NCI-H1417 treated with DMSO at 0.1 percent for 48 hours (cell line): ENCODE data around the gene C9orf85.
"Not testable (repeated sequence)": the region's sequence is repeated elsewhere in the genome, so short reads cannot be mapped to it uniquely, and the experiment has no call there.

ENCODE experiments used
- DNase-seq: peaks from one replicate; lab custom pipeline; 2025; lab: John Stamatoyannopoulos, UW

C9orf85 gene

DNA sequence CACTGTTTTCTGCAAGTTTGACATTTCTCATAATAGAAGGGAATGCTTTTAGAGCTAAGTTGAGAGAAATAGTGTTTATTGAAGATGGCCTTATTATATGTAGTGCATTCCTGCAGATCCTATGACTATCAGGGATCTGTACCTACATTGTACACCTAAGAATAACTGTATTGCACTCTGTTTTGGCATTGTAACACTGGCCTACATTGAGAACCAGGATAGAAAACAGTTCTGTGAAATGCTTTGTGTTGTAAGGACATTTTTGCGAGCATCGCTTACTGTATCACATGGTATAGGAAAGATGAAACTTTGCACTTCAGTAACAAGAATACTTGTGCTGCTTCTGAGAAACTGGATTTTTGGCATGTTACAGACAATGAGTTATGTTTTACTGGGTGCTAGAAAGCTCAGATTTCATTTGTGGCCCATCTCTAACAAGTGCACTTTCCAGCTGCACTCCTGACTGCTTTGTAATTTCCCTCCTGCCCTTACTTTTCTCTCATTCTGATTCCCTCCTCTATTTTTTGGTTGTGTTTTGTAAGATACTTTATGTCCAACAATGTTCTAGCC lies 30.6 kb downstream of the C9orf85 start:
- DNase-seq: no peak

DNA sequence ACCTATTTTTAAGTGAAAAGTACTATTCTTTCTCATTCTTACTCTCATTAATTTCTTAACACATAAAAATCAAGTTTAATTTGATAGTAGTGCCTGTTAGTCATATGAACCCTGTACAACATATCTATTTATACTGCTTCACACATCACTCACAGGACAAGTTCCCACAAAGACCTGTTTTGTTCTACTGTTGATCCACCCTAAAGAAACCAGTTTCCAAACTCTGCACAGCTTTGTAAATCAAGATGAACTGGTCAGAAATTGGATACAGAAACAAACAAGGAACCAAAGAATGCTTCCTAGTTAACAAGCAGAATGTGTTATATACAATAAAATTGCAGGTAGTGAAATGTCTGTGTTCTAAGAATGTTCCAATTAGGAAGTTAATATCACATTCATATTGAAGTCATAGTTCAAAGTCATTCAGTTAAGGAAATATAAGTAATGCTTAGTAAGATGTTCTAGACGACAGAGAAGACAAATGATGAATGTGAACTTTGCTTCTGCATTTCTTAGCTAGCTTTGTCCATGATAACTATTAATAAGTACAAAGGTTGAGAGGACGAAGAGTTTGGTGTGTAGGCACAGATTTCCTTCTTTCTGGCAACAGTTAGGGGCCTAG lies 33.4 kb downstream of the C9orf85 start:
- DNase-seq: no peak

DNA sequence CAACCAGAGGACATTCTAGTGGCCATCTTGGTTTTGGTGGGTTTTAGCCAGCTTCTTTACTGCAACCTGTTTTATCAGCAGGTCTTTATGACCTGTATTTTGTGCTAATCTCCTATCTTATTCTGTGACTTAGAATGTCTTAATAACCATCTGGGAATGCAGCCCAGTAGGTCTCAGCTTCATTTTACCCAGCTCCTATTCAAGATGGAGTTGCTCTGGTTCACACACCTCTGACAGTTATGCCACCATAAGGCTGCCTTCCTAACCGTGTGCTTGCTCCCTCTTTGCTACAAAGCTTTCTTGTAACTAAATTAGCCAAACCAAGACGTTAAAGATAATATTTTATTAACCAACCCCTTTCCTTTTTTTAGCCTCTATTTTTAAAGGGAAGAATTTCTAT lies 43.2 kb downstream of the C9orf85 start:
- not testable (repeated sequence) for DNase-seq

DNA sequence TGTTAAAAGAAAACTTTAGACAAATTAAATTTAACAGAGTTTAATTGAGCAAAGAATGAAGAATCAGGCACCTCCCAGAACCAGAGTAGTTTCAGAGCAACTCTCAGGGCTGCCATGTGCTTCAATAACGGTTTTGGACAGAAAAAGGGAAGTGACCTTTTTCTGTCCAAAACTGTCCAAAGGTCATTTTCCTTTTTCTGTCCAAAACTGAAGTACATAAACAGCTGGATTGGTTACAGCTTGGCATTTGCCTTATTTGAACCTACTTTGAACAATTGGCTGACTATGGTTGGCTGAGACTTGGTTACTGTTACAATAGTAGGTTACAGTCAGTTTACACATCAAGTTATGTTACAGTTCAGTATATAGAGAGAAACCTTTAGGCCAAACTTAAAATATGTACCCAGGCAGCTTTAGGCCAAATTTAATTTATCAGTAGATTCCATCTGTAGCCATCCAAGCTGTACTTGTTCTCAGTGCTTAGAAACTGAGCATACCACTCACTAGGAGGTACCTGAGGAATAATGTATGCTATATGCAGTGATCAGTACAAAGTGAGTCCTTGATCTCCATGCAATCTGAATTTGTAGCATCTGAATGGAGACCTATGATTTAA lies 44.0 kb downstream of the C9orf85 start:
- no peak for DNase-seq

DNA sequence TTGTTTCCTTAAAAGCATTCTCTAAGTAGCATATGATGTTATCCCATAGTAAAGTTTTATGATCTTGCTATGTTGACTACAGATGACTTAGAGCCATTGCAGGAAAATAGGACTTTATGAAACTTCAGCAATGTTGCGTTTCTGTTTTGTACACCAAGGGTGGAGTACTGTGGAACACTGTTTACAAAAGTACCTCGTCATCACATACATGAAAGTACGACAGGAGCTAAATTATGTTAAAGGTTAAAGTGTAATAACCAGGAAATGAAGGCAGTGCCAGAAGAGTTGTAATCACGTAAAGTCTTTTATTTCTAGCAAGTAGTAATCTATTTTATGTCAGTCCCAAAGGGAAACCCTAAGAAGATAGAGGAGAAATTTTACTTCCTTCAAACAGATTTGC lies 50.9 kb downstream of the C9orf85 start:
- no peak for DNase-seq

DNA sequence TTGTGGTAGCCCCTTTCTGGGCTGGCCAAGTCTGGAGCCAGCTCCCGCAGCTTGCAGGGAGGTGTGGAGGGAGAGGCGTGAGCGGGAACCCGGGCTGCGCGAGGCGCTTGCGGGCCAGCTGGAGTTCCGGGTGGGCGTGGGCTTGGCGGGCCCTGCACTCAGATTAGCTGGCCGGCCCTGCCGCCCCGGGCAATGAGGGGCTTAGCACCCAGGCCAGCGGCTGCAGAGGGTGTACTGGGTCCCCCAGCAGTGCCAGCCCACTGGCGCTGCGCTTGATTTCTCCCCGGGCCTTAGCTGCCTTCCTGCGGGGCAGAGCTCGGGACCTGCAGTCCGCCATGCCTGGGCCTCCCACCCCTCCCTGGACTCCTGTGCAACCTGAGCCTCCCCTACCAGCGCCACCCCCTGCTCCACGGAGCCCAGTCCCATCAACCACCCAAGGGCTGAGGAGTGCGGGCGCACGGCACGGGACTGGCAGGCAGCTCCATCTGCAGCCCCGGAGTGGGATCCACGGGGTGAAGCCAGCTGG lies 52.1 kb downstream of the C9orf85 start:
- not testable (repeated sequence) for DNase-seq

DNA sequence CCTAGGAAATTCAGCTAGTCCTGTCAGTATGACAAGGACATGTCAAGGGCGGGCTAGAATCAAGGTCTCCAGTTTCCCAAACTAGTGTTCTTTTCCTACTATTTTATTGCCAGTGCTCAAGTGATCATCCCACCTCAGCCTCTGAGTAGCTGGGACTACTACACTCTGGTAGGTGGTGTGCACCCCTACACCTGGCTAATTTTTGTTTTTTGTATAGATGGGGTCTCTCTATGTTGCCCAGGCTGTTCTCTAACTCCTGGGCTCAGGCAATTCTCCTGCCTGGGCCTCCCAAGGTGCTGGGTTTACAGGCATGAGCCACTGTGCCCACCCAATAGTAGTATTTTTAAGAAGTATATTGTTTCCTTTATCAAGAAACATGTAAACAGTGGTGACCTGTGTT lies 54.0 kb downstream of the C9orf85 start:
- no peak for DNase-seq

DNA sequence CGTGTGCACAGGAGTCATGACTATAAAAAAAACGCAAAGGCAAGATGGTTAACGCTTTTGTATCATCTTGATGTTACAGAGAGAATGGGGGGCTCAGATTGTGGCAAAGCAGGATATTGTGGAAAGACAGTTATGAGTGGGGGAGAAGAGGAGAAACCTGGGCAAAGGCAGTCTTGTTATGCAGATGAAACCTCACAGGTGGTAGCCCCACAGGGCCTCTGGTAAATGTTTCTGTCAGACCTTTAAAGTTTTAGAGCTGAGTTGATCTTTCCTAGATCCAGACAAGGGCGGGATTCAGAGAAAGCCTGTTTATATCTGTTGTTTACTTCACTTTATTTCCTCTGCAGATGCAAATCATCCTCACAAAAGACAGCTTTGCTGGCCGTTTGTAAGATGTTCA lies 55.2 kb downstream of the C9orf85 start:
- no peak for DNase-seq

DNA sequence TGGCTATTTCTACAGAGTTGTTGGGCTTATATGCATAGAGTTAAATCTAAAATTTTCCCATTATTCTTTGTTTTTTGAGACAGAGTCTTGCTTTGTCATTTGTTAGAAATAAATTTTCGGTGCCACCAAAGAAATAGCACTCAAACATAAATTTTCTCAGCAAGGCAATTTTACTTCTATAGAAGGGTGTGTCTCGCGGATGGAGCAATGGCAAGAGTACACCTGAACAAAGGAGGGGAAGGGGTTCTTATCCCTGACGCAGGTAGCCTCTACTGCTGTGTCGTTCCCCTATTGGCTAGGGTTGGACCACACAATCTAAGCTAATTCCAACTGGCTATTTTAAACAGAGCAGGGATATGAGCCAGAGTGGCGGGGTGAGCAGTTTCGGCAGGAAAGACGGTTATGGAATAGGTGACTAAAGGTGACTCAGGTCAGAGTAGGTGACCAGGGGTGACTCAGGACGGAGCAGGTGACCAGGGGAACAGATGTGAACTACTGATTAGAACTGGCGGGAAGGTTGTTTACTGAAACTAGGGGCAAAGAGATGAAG lies 57.2 kb downstream of the C9orf85 start:
- DNase-seq: no peak

DNA sequence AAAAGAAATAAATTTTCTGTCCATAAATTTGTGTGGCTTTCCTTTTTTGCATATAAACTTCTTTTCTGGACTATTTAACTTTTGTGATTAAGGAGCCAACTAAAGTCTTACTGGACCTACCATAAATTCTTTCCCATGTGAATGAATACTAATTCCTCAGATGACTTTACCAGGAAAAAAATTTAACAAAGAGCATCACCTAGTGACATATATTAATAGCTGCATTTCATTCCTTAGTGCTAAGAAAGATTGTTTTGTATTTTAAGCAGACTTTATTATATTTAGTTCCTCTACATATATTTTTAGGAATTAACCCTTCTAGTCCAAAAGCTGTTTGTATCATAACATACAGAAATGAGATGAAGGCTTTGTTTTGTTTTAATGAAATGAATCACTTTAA lies 64.4 kb downstream of the C9orf85 start:
- DNase-seq: no peak

DNA sequence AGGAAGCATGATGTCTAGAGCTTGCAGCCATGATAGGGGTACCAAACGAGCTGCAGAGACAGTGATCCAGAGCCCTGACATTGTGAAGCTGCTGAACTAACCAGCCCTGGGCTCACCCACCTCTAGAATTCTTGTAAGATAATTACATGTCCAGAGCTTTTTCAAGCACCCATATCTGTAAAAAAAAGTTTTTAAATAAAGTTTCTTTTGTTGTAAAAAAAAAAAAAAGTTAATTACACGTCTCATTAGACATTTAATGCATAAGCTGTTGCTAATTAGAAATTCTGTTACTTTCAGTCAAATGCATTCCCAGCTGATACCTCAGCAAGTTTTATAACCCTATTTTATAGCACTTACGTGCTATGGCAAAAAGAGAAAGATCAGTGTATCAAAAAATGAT lies 65.6 kb downstream of the C9orf85 start:
- no peak for DNase-seq

DNA sequence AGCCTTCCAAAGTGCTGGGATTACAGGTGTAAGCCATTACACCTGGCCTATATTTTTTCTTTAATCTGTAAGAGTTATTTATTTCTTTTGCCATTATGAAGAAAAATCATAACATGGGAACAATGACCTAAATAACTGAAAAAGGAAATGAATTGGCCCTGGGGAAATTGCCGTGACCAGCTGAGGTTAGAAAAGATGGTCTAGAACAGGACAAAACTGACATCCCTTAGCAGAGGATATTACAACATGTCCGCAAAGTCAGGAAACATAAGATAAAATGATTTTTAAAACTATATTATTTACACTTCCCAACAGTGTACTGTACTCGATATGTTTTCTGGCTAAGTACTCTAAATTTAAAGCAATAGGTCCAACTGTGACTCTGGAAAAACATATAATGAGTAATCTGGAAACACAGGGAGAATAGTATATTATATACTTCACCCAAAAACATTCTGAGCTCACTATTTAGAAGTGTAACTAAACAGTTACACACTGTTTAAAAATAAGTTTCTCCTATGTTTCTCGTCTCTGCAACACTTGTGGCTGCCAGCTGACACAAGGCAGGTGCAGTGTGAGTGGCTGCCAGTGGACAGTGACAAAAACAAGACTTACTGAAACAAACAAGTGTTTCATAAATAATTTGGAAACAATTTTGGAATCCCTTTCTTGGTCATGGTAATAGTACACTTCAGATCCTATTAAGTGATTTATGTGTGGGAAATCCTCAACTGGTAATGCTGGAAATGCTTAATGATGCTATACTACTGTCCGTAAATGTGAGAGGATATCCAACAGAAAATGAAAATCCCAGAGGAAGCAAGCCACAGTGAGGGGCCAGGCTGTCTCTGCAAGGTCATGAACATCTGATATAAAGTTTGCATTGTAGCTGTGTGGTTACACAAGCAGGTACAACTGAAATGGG lies 69.1 kb downstream of the C9orf85 start:
- no peak for DNase-seq

DNA sequence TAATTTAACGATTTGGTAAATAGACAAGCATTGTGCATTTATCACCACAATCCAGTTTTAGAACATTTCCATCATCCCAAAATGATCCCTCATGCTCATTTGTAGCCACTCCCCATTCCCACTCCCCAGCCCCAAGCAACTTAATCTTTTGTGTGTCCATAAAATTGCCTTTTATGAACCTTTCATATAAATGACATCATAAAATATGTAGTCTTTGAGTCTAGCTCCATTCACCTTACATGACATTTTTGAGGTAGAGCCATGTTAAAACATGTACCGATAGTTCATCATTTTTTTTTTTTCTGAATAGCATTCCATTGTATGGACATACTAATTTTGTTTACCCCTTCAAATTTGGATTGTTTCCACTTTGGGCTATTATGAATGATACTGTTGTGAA lies 70.5 kb downstream of the C9orf85 start:
- DNase-seq: no peak

DNA sequence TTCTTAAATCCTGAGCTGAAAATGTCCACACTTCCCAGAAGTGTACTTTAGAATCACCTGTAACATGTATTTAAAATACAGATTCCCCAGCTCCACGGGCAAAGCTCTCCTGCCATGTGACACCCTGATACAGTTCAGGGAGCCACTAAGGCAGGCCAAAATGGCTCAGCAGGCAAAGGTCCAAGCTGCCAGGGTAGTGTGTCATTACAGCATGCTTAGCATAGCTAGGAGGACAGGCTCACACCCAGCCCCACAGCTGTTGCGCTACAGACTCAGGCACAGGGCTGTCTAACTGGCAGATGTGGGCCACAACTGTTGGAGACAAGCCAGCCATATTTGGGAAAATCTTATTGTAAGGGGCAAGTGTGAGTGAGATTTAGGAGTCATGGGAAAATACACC lies 73.0 kb downstream of the C9orf85 start:
- no peak for DNase-seq

DNA sequence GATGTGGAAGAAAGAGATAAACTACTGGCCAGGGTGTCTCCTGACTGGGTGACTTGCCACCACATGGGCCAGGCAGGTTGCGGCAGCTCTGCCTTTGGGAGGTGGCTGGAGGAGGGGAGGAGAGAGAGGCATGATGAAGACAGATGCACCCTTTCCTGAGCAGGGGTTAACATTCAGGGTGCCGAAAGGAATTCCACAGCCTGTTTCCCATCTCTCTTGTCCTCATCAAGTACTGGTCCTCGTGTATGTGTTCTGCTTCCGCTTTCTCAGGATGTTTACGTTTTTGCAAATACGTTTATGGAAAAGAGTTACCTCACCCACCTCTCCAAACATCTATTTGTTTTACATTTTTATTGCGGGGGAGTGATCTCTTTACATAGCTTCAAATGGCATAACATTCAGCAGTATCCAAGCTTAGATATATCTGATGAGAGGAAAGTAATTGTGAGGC lies 73.4 kb downstream of the C9orf85 start:
- no peak for DNase-seq

DNA sequence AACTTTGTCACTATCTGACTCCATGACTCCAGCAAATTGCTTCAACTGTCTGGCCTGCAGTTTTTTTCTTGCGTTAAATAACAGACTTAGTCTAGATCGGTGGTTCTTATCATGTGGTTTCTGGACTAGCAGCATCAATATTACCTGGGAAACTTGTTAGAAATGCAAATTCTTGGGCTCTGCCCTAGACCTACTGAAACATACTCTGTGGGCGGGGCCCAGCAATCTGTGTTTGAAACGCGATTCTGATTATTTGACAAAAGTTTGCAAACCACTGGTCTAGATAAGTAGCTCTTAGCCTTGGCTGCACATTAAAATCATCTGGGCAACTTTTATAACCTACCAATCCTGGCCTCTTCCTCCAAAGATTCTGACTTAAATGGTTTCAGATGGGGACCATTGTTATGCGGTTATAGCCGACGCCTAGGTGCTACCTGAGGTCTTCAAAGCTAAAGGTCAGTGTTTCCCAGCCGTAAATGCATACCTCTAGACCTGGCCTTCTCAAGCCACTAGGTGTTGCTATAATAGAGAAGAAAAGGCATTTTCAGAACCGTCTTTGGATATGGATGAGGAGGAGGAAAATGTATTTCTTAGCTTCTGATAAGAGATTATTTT lies 74.0 kb downstream of the C9orf85 start:
- DNase-seq: no peak

DNA sequence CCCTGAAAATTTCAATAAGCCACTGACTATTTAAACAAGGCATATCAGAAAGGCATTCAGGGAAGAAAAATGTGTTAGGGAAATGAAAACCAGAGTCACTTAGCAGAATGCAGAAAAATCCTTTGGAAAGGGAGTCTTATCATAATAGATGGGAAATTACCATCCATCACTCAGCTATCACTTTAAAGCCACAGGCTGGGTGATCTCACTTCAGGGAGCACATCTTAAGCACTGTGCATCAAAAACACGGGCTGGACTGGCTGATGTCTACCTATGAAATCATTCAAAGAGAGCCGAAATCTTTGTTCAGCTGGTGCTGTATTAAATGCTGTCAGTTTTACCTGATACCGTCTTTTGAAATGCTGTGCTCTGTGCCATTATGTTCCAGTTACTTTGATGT lies 75.5 kb downstream of the C9orf85 start:
- no peak for DNase-seq

DNA sequence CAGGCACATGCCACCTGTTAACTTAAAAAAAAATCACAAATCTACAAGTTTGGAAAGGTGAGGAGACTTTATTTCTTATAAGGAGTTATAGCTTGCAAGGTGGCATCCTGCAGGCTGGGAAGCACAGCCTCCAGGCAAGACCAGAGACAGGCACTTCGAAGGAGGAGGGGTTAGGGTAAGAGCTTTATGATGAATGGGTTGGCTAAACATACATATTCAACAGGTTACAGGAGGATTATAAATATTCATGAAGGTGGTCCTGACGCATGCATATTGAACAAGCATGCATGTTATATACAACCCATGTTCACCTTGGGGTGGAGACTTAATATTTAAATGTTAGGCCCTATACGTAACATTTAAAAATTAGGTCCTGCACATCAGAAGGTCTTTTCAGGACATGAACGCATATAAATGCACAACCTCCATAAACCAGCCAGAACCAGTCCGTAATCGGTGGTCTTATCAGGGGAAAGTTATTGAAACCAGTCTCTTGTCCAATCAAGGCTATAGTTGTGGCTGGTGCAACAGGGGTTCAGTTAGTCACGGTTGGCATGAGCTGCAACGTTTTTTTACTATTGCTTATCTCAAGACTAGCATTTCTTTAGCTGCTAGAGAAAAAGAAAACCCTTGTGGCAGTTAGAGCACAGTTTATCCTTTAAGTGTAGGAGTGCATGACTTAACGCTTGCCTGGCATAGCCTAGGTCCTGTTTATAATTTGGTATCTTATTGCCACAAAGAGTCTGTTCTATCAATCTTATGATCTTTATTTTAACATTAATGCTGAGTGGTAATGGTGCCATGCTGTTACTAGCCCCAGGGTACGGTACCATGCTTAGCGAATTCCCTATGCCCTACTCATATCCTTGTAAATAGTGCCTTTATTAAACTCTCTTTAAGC lies 76.3 kb downstream of the C9orf85 start:
- DNase-seq: no peak

DNA sequence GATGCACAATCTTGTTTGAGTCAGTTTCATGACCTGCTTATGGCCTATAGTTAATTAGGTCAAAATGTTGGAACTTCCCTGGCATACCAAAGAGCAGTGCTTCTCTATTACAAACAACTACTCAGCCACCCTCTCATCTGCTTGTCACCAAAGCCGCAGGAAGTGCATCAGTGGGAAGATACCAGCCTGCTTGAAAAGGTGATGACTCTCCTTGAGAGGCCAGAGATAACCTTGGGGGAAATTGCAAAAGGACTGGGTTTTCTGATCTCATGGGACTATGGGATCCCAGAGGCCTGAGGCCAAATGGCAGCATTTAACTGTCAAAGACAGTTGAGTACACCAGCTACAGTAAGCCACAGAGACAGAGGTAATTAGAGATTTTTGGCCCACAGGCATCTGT lies 79.0 kb downstream of the C9orf85 start:
- no peak for DNase-seq

DNA sequence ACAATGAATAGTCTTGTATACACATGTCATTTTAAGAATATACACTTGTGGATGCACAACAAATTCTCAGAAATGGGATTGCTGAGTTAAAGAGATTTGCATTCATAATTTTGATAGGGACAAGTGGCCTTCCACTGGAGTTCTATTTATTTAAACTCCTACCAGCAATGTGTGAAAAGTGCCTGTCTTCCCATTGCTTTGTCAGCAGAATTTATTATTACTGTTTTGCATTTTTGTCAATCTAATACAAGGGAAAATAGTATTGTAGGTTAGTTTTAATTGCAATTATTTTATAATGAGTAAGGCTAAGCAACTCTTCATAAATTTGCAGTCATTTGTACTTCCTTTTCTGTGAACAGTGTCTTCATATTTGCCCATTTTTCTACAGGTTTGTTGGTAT lies 94.0 kb downstream of the C9orf85 start:
- no peak for DNase-seq

DNA sequence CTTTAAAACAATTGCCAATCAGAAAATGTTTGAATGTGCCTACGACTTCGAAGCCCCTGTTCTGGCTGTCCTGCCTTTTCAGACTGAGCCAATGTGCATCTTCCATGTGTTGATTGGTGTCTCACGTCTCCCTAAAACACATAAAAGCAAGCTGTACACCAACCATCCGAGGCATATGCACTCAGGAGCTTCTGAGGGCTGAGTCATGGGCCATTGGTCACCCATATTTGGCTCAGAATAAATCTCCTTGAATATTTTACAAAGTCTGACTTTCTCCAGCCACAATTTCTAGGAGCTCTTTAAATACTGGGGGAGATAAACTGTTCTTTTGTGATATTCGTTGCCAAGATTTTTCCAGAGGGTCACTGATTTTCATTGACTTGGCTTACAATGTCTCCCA lies 95.1 kb downstream of the C9orf85 start:
- no peak for DNase-seq
